AG10803 (cell line): ENCODE results near the gene TNFRSF25.
"Not testable (repeated sequence)": the region's sequence is repeated elsewhere in the genome, so short reads cannot be mapped to it uniquely, and the experiment has no call there.

Experiments
- DNase-seq: peaks from one replicate; pipeline ENCODE4 v3.0.0; 2010; ENCODE audit warnings: low read depth
- H3K4me3 ChIP-seq: 2 replicates; pipeline ENCODE4 v1.5.1; 2011; ENCODE audit warnings: mild to moderate bottlenecking, low read length, control low read depth
- TF ChIP-seq, protein P1 (sequence below): conservative IDR thresholded peaks from 2 replicates; pipeline ENCODE4 v1.5.1; 2011; ENCODE audit warnings: mild to moderate bottlenecking, low read length, control low read depth, inconsistent platforms

TNFRSF25 gene

DNA sequence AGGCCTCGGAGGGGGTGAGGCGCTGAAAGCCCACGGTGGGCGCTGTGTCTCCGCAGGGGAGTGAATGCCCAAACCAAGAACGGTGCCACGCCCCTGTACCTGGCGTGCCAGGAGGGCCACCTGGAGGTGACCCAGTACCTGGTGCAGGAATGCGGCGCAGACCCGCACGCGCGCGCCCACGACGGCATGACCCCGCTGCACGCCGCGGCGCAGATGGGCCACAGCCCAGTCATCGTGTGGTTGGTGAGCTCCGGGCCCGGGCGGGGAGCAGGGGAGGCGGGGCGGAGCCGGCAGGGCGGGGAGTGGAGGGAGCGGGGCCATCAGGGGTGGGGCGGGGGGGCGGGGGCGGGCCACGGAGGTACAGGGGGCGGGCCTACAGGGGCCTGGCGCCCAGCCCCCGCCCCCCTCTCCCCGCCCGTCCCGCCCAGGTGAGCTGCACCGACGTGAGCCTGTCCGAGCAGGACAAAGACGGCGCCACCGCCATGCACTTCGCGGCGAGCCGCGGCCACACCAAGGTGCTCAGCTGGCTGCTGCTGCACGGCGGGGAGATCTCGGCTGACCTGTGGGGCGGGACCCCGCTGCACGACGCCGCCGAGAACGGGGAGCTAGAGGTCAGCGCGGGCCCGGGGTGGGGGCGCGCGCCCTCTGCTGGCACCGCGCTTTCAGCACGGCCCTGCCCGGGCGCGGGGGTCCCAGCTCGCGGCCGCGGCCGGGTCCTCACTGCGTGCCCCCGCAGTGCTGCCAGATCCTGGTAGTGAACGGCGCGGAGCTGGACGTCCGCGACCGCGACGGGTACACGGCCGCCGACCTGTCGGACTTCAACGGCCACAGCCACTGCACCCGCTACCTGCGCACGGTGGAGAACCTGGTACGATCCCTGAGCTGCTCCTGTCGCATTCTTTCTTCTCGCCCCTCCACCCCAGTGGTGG, 25.5 kb downstream of the TNFRSF25 start:
- peak; percentile 17 for DNase-seq
- no peak overlapping the region for H3K4me3 ChIP-seq
- TF ChIP-seq, protein P1, sequence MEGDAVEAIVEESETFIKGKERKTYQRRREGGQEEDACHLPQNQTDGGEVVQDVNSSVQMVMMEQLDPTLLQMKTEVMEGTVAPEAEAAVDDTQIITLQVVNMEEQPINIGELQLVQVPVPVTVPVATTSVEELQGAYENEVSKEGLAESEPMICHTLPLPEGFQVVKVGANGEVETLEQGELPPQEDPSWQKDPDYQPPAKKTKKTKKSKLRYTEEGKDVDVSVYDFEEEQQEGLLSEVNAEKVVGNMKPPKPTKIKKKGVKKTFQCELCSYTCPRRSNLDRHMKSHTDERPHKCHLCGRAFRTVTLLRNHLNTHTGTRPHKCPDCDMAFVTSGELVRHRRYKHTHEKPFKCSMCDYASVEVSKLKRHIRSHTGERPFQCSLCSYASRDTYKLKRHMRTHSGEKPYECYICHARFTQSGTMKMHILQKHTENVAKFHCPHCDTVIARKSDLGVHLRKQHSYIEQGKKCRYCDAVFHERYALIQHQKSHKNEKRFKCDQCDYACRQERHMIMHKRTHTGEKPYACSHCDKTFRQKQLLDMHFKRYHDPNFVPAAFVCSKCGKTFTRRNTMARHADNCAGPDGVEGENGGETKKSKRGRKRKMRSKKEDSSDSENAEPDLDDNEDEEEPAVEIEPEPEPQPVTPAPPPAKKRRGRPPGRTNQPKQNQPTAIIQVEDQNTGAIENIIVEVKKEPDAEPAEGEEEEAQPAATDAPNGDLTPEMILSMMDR, result no peak

DNA sequence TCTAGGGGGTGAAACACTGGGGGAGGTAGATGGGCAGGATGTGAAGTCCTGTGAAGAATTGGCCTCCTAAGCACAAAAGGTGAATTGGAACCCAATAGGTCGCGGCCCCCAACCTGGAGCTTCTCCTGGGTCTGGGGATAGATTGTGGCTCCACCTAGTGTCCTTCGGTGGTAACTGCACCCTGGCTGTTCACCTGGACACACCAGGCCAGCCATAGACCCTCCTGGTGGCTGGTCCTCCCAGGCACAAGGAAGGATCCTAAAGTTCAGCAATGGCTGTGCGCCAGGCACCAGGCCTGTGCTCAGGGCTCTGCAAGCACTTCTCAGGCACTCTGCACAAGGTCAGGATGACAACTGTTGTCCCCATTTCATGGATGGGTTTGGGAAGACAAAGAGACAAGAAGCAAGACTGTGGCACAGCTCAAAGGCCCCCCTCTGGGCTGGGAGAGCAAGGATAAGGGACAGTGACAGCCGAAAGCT, 27.9 kb downstream of the TNFRSF25 start:
- no peak for DNase-seq
- TF ChIP-seq, protein P1, result peak; percentile 87
- H3K4me3 ChIP-seq, result no peak overlapping the region

DNA sequence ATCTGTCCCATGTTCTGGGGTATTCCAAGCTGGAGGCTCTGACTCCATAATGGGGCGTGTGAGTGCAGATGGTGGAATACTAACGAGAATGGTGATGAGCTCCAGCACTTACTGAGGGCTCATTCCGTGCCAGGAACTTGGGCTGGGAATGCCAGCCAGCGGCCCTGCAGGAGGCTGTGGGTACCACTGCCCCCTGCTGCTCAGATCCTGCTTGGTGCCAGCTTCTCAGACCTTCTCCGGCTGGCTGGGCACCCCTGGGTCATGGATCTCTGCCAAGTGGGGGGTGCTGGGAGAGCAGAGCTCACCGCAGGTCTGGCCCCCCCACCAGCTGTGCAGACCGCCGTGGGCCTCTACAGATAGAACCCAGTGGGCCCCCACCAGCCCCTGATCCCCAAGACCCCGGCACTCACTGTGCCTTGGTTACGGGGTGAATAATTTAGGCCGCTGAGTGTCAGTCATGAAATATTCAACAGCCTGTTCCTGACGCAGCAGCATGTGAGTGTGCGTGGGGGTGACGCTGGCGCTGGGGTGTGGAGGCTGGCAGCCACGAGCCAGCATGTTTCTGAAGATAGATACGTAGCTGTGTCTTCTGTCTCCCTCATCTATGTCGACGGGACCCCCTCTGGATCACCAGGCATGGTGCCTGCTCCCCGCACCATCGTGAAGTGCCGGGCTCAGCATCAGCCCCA, 28.8 kb downstream of the TNFRSF25 start:
- not testable (repeated sequence) for DNase-seq, H3K4me3 ChIP-seq

DNA sequence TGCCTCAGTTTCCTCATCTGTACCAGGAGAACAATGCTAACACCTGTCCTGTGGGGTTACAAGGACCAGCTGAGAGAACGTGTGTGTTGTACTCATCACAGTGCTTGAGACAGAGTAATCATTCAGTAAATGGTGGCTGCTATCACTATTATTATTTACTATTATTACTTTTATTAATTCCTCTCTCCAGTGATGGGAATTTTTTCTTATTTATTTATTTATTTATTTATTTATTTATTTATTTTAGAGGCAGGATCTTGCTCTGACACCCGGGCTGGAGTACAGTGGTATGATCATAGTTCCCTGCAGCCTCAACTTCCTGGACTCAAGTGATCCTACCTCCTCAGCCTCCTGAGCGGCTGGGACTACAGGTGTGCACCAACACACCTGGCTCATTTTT, 29.7 kb downstream of the TNFRSF25 start:
- not testable (repeated sequence) for H3K4me3 ChIP-seq, DNase-seq

DNA sequence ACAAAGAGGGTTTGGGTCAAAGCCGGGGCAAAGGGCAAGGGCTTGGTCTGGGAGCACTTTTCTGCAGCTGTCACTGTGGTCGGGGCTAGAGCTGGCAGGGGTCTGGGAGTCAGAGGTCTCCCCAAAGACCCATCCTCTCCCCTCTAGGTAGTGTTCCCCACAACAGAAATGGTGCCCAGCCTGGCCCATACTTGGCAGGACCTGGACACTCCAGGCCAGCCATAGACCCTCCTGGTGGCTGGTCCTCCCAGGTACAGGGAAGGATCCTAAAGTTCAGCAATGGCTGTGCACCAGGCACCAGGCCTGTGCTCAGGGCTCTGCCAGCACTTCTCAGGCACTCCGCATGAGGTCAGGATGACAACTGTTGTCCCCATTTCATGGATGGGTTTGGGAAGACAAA, 30.4 kb downstream of the TNFRSF25 start:
- DNase-seq, result no peak
- TF ChIP-seq, protein P1, result no peak
- no peak overlapping the region for H3K4me3 ChIP-seq

DNA sequence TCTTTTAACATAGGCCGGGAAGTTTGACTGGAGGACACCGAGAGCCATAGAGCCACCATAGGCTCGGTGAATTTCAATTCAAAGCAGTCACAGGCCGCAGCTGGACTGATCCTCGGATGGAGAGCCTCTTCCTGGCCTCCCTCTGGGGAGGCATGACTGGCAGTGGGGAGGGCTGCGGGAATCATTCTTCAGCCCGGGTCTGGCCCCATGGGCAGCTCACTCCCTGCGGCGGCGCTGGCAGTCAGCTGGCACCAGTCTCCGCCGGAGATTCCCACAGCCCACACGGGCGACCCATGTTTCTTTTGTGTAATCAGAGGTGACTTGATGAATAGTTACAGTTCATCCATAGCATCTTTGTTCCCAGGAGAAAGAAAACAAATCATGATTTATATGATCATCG, 30.8 kb downstream of the TNFRSF25 start:
- TF ChIP-seq, protein P1, result no peak
- DNase-seq, result no peak
- no peak overlapping the region for H3K4me3 ChIP-seq

DNA sequence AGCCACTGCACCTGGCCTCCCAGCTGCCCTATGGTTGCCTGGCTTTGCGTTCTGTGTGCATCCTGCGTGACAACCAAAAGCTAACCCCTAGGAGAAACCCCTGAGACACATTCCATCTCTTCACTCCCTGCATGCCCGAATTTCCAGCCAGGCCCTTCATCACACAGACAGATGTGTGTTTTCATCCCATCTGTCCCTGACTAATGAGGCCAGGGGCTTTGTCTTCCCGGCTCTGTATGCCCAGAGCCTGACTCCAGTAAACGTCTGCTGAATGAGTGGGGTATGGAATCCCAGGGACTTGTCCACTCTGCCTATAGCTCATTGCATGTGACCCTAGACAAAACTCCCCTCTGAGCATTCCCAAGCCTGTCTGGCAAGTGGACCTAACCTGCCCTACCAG, 31.8 kb downstream of the TNFRSF25 start:
- H3K4me3 ChIP-seq, result no peak overlapping the region
- TF ChIP-seq, protein P1, result no peak
- no peak for DNase-seq

DNA sequence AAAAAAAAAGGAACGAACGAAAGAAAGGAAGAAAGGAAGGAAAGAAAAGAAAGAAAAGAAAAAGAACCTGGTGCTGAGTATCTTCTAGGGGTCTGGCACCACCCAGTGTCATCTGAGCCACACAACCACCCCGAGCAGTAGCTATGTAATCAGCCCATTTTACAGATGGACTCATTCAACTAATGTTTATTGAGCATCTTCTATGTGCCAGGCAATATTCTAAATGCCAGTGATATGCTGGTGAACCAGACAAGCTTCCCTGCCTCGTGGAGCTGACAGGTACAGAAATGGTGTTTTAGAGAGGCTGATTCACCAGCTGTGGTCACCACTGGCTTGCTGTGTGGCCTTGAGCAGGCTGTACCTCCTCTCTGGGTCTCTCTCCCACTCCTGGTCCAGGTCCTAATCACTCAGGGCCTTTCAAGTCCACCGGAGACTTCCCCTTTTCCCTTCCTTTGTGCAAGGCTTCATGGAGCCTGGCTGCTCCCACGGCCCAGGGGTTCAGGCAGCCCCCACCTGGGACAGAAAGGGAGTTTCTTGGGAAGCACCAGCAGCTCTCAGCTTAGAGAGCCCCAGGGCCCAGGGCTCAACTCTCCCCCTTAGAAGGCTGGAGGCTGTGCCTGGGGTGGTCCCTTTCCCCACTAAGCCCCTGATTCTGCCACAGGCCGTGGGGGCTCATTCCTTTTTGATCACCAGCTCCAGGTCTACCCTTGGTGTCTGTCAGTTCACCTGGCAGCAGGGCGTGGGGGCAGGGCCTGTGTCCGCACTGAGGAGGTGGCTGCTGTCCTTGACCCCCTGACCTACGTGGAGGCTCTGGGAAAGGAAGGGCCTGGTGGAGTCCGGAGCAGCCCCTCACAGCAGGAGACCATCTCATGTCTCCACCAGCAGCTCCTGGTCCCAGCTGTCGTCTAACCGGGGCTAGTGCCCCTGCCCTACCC, 34.1 kb downstream of the TNFRSF25 start:
- not testable (repeated sequence) for H3K4me3 ChIP-seq, DNase-seq

DNA sequence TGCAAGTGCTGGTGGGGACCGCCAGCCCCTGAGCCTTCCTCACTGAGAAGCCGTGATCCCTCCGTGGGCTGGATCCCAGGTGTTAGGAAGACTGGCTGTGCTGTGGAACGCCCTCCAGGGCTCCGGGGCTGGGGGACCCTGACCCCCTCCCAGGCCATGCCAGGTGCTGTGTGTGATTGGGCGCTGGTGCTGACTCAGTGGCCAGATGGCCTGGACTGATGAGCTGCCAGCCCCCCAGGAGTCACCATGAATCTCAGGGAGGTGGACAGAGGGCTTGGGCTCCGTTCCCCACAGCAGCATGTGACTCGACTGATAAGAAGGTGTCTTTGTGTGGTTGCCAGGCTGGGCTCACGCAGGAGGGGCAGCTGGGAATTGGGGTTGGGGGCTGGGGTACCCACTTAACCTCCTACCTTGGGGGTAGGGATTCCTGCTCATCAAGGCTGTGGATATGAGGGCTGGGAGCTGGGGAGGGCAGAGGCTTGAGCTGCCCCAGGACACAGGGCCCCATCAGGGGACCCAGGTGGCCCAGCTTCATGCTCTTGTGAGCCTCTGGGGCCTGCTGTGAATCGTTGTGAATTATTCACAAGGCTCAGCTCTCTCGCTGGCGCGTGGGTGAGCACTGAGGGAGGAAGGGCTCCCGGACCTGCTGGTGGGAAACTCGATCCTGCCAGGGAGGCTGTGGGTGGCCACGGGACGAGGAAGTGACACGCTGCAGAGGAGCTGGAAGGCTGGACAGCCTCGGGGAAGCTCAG, 36.1 kb downstream of the TNFRSF25 start:
- not testable (repeated sequence) for DNase-seq, H3K4me3 ChIP-seq

DNA sequence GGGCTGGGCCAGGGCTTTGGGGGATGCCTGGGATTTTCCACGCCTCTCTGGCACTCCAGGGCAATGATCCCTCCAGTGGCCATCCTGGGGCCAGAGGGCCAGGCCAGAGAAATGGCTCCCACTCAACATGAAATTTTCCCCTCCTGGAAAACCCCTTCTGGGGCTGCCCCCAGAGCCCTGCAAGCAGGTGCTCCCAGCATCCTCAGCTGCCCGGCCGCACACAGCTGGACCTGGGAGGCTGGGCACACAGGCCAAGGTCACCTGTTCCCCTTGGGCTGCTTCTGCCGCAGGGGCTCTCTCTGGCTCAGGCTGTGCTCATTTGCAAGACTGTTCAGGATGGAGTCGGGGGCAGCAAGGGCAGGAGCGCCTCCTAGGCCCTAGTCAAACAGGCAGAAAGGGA, 37.5 kb downstream of the TNFRSF25 start:
- H3K4me3 ChIP-seq, DNase-seq: not testable (repeated sequence)
